HTERT RPE-1 (cell line): ENCODE data around the gene OR10K2.

Experiments used
- in situ Hi-C: fragments of 300-500 bp; cut with MboI; formaldehyde crosslinking; loops from 4 replicates; pipeline ENCODE4 v1.14.3; 2020; ENCODE audit warnings: low sequenced_read_pairs

OR10K2 gene

GRCh38 chr1:158371188-158371953 is 54.7 kb downstream of the OR10K2 start:
- in situ Hi-C loops: no loop called here
